Ovary (tissue), 3 donors: ENCODE results near the gene IQCM.

Experiments
- POLR2A ChIP-seq: fragments of 450-650 bp; IDR thresholded peaks from one replicate; pipeline ENCODE4 v1.6.1; 2017; ENCODE audit warnings: antibody characterized with exemption, mild to moderate bottlenecking, moderate library complexity
- TF ChIP-seq, protein P1 (sequence below), 3 donors: fragments of 450-650 bp in 2 of 3; fragments of 200-600 bp in 1 of 3; IDR thresholded peaks; one replicate each; pipeline versions ENCODE4 v1.5.1 to v1.8.0; 2016 to 2022; ENCODE audit warnings: antibody characterized with exemption in 3 of 3, mild to moderate bottlenecking in 1 of 3
- donor health status: DM: no; HTN: no; CAD: no.

DNA sequence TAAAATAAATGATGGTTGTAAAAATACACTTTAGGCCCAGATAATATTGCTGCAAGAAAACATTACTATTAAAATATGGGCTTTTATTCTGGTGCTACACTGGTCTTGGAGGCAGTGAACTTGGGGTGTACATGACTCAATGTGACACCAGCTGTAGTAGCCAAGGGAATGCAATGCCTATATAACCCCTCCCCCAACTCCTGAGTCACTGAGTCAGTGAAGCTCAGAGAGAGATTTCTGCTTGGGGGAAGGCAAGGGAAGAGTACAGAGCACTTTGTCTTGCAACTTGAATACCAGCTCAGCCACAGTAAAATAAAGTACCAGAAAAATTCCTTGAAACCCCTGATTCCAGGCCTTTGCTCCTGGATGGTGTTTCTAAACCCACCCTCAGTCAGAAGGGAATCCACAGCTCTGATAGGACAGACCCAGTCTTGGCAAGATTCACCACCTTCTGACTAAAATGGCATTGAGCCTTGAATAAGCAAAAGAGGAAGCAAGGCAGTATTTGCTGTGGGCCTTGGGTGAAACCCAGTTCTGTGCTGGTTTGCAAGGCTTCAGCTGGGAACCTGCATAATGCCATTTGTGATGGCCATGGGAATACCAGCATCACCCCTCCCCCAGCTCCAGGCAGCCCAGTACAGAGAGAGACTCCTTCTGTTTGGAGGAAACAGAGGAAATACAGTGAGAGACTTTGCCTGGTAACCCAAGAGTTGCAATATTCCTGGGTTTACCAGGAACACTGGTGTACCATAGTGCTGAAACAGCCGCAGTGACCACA is 209.9 kb downstream of the IQCM start:
- TF ChIP-seq, protein P1, sequence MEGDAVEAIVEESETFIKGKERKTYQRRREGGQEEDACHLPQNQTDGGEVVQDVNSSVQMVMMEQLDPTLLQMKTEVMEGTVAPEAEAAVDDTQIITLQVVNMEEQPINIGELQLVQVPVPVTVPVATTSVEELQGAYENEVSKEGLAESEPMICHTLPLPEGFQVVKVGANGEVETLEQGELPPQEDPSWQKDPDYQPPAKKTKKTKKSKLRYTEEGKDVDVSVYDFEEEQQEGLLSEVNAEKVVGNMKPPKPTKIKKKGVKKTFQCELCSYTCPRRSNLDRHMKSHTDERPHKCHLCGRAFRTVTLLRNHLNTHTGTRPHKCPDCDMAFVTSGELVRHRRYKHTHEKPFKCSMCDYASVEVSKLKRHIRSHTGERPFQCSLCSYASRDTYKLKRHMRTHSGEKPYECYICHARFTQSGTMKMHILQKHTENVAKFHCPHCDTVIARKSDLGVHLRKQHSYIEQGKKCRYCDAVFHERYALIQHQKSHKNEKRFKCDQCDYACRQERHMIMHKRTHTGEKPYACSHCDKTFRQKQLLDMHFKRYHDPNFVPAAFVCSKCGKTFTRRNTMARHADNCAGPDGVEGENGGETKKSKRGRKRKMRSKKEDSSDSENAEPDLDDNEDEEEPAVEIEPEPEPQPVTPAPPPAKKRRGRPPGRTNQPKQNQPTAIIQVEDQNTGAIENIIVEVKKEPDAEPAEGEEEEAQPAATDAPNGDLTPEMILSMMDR (IDR thresholded peaks at IDR 0.05) = no peak
- TF ChIP-seq POLR2A = no peak
